ENCODE results near the gene IFFO2.
A peak's percentile ranks its signal among the peaks of the same experiment; 100 is the strongest.

IFFO2 gene

GRCh38 chr1:18901952-18902522, 54.4 kb downstream of the IFFO2 start:
- peak overlapping the region; percentile 94 for H3K4me3 ChIP-seq (ENCODE audit: control insufficient read depth, low read depth, low read length)
- TF ChIP-seq CTCF (IDR thresholded peaks at IDR 0.05; ENCODE audit: control insufficient read depth, insufficient read depth, low read depth, low read length, missing control alignments) = no peak
- no peak for DNase-seq (ENCODE audit: low read depth)

- peak overlapping the region; percentile 94 for H3K4me3 ChIP-seq (ENCODE audit: control insufficient read depth, low read depth, low read length)
- TF ChIP-seq CTCF (IDR thresholded peaks at IDR 0.05; ENCODE audit: control insufficient read depth, insufficient read depth, low read depth, low read length, missing control alignments) = no peak
- DNase-seq (ENCODE audit: low read depth) = no peak
These were observed 55.1 kb downstream of the IFFO2 start for GRCh38 chr1:18901147-18901951.

GRCh38 chr1:18900303-18900841, 56.1 kb downstream of the IFFO2 start:
- no peak overlapping the region for H3K4me3 ChIP-seq (ENCODE audit: control insufficient read depth, low read depth, low read length)
- no peak for TF ChIP-seq CTCF (IDR thresholded peaks at IDR 0.05; ENCODE audit: control insufficient read depth, insufficient read depth, low read depth, low read length, missing control alignments)

GRCh38 chr1:18899363-18900049, 57.0 kb downstream of the IFFO2 start:
- no peak for TF ChIP-seq CTCF (IDR thresholded peaks at IDR 0.05; ENCODE audit: control insufficient read depth, insufficient read depth, low read depth, low read length, missing control alignments)
- no peak for DNase-seq (ENCODE audit: low read depth)
- H3K4me3 ChIP-seq (ENCODE audit: control insufficient read depth, low read depth, low read length) = no peak overlapping the region

More at GRCh38 chr1:18900303-18900841, 56.1 kb downstream of the IFFO2 start:
- no peak for DNase-seq (ENCODE audit: low read depth)

GRCh38 chr1:18898567-18898966, 57.9 kb downstream of the IFFO2 start:
- no peak for TF ChIP-seq CTCF (IDR thresholded peaks at IDR 0.05; ENCODE audit: control insufficient read depth, insufficient read depth, low read depth, low read length, missing control alignments)
- no peak overlapping the region for H3K4me3 ChIP-seq (ENCODE audit: control insufficient read depth, low read depth, low read length)
- DNase-seq (ENCODE audit: low read depth) = no peak

- no peak for DNase-seq (ENCODE audit: low read depth)
- TF ChIP-seq CTCF (IDR thresholded peaks at IDR 0.05; ENCODE audit: control insufficient read depth, insufficient read depth, low read depth, low read length, missing control alignments) = no peak
- H3K4me3 ChIP-seq (ENCODE audit: control insufficient read depth, low read depth, low read length) = no peak overlapping the region
These were observed 61.2 kb downstream of the IFFO2 start for GRCh38 chr1:18895317-18895716.
